ENCODE results near the gene DCUN1D1.
"Not testable (repeated sequence)": the region's sequence is repeated elsewhere in the genome, so short reads cannot be mapped to it uniquely, and the experiment has no call there.

Gene DCUN1D1

GRCh38 chr3:182980204-182981037 is at the start of gene DCUN1D1:
TSS of gene DCUN1D1 (minus strand) at chr3:182980538. CDS start at chr3:182980489, 49 bp downstream.
- DNase-seq (ENCODE audit: low spot score), result peak; percentile 99

- no peak for DNase-seq (ENCODE audit: low spot score)
These were observed 48.1 kb upstream of the DCUN1D1 start for GRCh38 chr3:183028416-183028815.

- no peak for DNase-seq (ENCODE audit: low spot score)
These were observed 46.9 kb upstream of the DCUN1D1 start for GRCh38 chr3:183027276-183027675.

- no peak for DNase-seq (ENCODE audit: low spot score)
These were observed 42.7 kb upstream of the DCUN1D1 start for GRCh38 chr3:183022936-183023516.

GRCh38 chr3:183018421-183019192 is 38.3 kb upstream of the DCUN1D1 start:
- DNase-seq (ENCODE audit: low spot score), result no peak

- no peak for DNase-seq (ENCODE audit: low spot score)
These were observed 34.8 kb upstream of the DCUN1D1 start for GRCh38 chr3:183015185-183015584.

- no peak for DNase-seq (ENCODE audit: low spot score)
These were observed 33.5 kb upstream of the DCUN1D1 start for GRCh38 chr3:183013856-183014255.

GRCh38 chr3:183013074-183013473 is 32.7 kb upstream of the DCUN1D1 start:
- no peak for DNase-seq (ENCODE audit: low spot score)

- no peak for DNase-seq (ENCODE audit: low spot score)
These were observed 28.5 kb upstream of the DCUN1D1 start for GRCh38 chr3:183008800-183009199.

GRCh38 chr3:183008303-183008702 is 28.0 kb upstream of the DCUN1D1 start:
- no peak for DNase-seq (ENCODE audit: low spot score)

- no peak for DNase-seq (ENCODE audit: low spot score)
These were observed 26.2 kb upstream of the DCUN1D1 start for GRCh38 chr3:183006396-183007002.

GRCh38 chr3:182999767-183000166 is 19.4 kb upstream of the DCUN1D1 start:
- DNase-seq (ENCODE audit: low spot score), result no peak

- DNase-seq (ENCODE audit: low spot score), result not testable (repeated sequence)
These were observed 13.3 kb upstream of the DCUN1D1 start for GRCh38 chr3:182993486-182994201.

GRCh38 chr3:182989566-182989965 is 9.2 kb upstream of the DCUN1D1 start:
- DNase-seq (ENCODE audit: low spot score), result no peak

GRCh38 chr3:182986021-182986420 is 5.7 kb upstream of the DCUN1D1 start:
- DNase-seq (ENCODE audit: low spot score), result no peak

- DNase-seq (ENCODE audit: low spot score), result no peak
These were observed 3.5 kb upstream of the DCUN1D1 start for GRCh38 chr3:182983876-182984275.

- no peak for DNase-seq (ENCODE audit: low spot score)
These were observed 671 bp upstream of the DCUN1D1 start for GRCh38 chr3:182981038-182981380.

- DNase-seq (ENCODE audit: low spot score), result no peak
These were observed 605 bp downstream of the DCUN1D1 start for GRCh38 chr3:182979674-182980191.

- no peak for DNase-seq (ENCODE audit: low spot score)
These were observed 1.1 kb downstream of the DCUN1D1 start for GRCh38 chr3:182979103-182979673.

- DNase-seq (ENCODE audit: low spot score), result no peak
These were observed 2.0 kb downstream of the DCUN1D1 start for GRCh38 chr3:182978387-182978786.

GRCh38 chr3:182973047-182973446 is 7.3 kb downstream of the DCUN1D1 start:
- DNase-seq (ENCODE audit: low spot score), result no peak
